Mammary epithelial cell (primary cell): Measurements from ENCODE around the gene PRR36.

Experiments
- CTCF ChIP-seq, 2 donors: IDR thresholded peaks in 1 of 2; conservative IDR thresholded peaks in 1 of 2; 2 replicates each; pipeline ENCODE4 v1.5.1; 2011 to 2012; ENCODE audit warnings: inconsistent platforms in 2 of 2, low read length in 2 of 2, mild to moderate bottlenecking in 2 of 2, control low read depth in 1 of 2, low read depth in 1 of 2; ENCODE audit not compliant: insufficient read depth in 1 of 2; ENCODE audit errors: extremely low read depth in 1 of 2
- EZH2 ChIP-seq: IDR thresholded peaks from 2 replicates; pipeline ENCODE4 v1.6.1; 2012; ENCODE audit warnings: low read length, inconsistent platforms, borderline replicate concordance

- TF ChIP-seq CTCF (conservative IDR thresholded peaks at IDR 0.05 in 1 of 2, IDR thresholded peaks at IDR 0.05 in 1 of 2; ENCODE audit: extremely low read depth in 1 of 2, insufficient read depth in 1 of 2, low read depth in 1 of 2, low read length in 2 of 2): no peak
- TF ChIP-seq EZH2: no peak
Observed at GRCh38 chr19:7905859-7906258, 31.7 kb upstream of the PRR36 start.
